HPDE6-E6E7 (cell line): Measurements from ENCODE around the gene TRRAP.
"Not testable (repeated sequence)": the region's sequence is repeated elsewhere in the genome, so short reads cannot be mapped to it uniquely, and the experiment has no call there.

ENCODE experiments used
- DNase-seq: peaks from one replicate; pipeline ENCODE4 v3.0.0; 2011; ENCODE audit warnings: missing footprints; ENCODE audit errors: extremely low spot score

The TRRAP gene

DNA sequence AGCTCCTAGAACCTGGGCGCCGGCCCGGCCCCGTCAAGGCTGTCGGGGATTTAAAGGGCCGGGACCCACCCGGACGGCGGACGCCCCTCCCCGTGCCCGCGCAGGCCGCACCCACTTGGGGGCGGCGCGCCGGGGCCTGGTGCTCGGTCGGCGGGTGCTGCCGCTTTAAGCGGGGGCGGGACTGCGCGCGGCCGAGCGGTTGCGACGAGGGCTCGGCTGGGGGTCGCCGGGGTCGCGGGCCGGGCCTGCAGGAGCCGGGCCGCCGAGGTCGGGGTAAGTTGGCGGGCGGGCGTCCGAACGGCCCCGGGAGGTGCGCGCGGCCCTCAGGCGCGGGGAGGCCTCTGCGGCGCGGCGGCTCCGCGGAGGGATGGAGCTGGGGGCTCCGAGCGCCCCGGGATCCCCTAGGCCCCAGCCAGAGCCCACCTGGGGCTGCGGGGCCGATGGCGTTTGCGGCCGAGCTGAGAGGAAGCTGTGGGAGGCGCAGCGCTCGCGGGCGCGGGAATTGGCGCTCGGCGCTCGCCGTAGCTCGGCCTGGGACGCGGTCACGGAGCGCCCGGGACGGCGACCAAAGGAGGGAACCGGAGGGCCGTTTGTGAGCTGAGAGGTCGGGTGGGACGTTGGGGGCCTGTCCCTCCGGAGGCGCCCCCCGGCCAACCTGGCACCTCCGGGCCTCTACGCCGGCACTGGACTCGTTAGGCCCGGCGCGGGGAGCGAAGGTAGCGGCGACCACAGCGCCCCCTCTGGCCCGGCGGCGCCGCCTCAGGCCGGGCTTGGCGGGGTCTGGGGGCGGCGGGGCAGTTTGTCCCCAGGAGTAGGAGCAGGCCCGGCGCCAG is at the start of gene TRRAP:
Gene TRRAP, plus strand, starts transcription at position 168 of the 833 bp plus-strand sequence. CDS start 2,619 bp downstream, outside the sequence.
- peak; percentile 50 for DNase-seq

- no peak for DNase-seq
Observed at GRCh38 chr7:98830972-98831548, 47.3 kb upstream of the TRRAP start.

- DNase-seq: no peak
Observed at GRCh38 chr7:98831641-98832221, 46.6 kb upstream of the TRRAP start.

DNA sequence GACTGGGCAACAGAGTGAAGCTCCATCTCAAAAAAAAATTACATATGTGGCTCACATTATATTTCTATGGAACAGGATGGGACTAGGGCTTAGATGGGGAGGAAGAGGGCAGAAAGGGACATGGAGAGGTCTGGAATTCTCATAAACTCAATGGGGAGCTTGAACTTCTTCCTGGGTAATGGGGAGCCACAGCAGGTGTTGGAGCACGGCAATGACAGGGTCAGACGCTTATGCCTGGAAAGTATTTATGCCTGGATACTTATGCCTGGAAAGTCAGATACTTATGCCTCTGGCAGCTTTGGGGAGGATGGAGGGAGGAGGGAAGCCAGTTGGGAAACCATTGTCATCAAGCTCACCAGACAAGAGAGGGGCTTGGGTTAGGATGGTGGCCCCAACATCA is 45.3 kb upstream of the TRRAP start:
- DNase-seq: no peak

DNA sequence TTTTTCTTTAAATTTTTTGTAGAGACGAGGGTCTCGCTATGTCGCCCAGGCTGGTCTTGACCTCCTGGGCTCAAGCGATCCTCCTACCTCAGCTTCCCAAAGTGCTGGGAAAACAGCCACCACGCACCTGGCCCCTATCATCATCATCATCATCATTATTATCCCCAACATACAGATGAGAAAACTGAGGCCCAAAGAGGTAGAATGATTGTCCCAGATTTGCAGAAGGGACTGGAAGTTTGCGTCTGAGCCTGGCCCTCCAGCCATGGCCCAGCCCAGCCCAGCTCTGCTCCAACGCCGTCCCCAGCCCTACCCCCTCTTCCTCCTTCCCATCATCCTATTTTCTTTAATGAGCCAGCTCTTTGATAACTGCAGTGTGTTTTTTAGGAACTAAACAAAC is 43.4 kb upstream of the TRRAP start:
- DNase-seq: no peak

DNA sequence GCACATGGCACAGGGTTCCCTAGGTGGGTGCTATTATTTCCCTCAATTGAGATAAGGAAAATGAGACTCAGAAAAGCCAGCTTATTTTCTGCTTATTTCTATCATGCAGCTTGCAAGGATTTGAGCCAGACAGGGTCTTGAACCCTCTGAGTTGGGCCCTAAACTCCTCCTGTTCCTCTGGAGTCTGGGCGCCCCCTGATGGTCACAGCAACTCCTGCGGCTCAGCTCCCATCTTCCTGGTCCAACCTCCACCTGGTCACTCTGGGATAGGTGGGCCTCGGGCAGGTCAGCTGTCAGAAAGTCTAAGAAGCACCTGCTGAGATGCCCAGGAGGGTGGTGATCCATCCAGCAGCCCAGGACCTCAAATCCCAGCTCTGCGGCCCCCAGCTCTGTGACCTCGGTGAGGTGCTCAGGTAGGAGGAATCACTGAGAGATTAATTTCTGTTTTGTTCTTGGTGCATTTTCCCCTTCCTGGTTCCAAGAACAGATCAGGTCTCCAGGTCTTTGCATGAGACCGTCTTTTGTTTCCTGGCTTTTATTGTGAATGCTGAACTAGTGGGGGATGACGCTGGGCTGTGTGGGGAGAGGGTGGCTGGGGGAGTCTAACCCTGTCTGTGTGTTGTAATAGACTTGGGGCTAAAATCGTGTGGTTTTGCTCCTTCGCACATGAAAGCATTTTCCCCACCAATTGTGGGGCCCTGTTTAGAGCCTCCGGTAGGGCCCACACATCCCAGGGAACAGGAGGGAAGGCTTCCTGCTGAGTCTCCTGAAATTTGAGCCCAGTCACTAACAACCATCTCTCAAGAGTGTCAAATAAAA is 41.3 kb upstream of the TRRAP start:
- DNase-seq: no peak

- no peak for DNase-seq
Observed at GRCh38 chr7:98837630-98837972, 40.7 kb upstream of the TRRAP start.

- DNase-seq: no peak
Observed at GRCh38 chr7:98840096-98840495, 38.2 kb upstream of the TRRAP start.

GRCh38 chr7:98840722-98841121 is 37.6 kb upstream of the TRRAP start:
- no peak for DNase-seq

- peak; percentile 52 for DNase-seq
Observed at GRCh38 chr7:98841179-98841997, 36.9 kb upstream of the TRRAP start.

DNA sequence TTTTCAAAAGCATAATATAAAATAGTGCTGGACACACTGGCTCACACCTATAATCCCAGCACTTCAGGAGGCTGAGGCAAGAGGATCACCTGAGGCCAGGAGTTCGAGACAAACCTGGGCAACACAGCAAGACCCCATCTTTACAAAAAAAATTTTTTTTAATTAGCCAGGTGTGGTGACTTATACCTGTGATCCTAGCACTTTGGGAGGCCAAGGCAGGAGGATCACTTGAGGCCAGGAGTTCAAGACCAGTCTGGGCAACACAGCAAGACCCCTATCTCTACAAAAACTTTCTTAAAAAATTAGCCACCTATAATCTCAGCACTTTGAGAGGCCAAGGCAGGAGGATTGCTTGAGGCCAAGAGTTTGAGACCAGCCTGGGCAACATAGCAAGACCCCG is 35.8 kb upstream of the TRRAP start:
- not testable (repeated sequence) for DNase-seq

- DNase-seq: no peak
Observed at GRCh38 chr7:98848918-98849317, 29.4 kb upstream of the TRRAP start.

- no peak for DNase-seq
Observed at GRCh38 chr7:98852826-98853225, 25.5 kb upstream of the TRRAP start.

DNA sequence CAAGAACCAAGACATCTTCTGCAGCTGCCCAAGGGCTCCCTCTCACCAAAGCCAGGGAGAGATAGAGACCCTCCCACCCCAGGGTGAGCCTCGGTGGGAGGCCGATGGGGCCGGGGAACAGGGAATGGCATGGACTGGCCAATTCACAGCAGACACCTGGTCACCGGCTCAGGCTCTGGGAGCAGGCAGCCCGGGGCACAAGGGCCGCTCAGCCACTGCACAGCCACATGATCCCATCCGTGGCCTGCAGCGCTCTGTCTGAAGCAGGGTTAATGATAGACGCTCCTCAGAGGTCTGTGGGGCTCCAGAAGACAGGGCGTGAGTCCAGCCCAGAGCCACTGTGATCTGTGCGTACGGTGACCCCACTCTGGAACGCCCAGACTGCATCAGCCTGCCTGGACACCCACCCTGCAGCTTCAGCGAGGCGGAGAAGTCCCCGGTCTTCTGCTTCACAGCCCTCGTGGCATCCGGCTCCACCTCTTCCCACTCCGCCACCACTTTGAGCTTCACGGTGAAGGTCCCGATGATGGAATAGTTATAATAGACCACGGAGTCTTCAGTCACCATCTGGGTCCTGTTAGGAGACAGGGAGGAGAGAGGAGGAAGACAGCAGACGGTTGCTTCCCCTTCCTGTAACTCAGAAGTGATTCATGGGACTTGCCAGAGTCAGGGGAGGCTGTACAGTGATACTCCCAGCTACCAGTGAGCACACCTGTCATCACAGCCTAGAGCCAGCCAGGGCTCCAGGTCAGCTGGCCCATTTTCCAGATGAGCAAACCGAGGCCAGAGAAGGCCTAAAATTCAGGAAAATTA is 22.5 kb upstream of the TRRAP start:
- DNase-seq: no peak

DNA sequence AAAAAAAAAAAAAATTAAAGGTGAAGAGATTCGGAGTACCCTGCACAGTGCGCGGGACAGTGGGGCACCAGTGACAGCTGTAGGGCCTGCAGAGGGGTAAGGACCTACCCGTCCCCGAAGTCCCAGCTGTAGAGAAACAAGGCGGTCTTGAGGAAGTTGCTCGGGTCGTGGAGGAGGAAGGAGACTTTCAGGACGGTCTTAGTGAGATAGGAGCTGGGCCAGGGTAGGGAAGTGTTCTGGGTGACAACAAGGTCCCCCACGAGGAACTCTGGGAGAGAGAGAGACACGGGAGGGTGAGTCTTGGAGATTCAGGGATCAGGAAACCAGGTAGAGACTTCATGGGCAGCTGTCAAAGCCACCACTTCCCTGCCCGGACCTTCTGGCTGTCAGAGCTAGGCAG is 18.3 kb upstream of the TRRAP start:
- DNase-seq: no peak

DNA sequence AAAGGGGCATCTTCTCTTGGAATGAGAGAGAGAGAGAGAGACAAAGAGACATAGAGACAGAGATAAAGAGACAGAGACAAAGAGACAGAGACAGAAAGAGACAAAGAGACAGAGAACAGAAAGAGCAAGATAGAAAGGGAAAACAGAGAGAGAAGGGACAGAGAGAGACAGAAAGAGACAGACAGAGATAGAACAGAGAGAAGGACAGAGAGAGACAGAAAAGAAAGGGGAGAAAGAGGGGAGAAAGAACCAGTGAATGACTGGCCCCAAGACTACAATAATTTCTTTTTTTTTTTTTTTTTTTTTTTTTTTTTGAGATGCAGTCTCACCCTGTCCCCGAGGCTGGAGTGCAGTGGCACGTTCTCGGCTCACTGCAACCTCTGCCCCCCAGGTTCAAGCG is 16.1 kb upstream of the TRRAP start:
- DNase-seq: no peak

DNA sequence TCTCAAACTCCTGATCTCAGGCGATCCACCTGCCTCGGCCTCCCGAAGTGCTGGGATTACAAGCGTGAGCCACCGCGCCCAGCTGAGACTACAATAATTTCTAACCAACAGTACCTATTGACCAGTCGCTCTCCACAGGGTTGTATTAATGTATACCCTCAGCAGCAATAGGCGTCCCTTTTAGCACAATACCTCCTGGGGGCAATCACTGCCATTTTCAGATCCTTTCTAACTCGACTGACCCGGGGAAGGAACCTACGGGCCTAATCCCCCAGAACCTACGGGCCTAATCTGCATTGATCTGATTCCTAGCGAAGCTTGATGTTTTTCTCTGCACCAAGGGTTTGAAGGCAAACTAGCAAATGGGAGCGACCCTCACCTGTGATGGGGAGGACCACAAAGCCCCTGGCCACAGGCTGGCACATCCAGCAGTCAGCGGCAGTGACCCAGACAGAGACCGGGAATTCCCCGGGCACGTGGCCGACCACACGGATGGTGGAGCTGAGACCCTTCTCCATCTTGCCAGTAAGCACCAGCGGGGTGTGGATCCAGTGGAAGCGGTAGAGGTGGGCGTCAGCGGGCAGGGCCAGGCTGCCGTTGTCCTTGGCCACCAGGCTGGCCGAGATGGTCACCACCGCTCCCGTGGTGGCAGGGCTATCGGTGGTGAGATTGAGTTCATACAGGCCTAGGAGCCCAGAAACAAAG is 15.5 kb upstream of the TRRAP start:
- no peak for DNase-seq

- DNase-seq: no peak
Observed at GRCh38 chr7:98863601-98864000, 14.7 kb upstream of the TRRAP start.

- DNase-seq: no peak
Observed at GRCh38 chr7:98864731-98865453, 13.4 kb upstream of the TRRAP start.
